SIG-M5 treated with dmso at 0.1 percent for 504 hours (cell line): ENCODE results near the gene NRXN3.

ENCODE experiments used
- DNase-seq: peaks from one replicate; lab custom pipeline; 2025; ENCODE audit not compliant: unreplicated experiment; lab: John Stamatoyannopoulos, UW

The NRXN3 gene

DNA sequence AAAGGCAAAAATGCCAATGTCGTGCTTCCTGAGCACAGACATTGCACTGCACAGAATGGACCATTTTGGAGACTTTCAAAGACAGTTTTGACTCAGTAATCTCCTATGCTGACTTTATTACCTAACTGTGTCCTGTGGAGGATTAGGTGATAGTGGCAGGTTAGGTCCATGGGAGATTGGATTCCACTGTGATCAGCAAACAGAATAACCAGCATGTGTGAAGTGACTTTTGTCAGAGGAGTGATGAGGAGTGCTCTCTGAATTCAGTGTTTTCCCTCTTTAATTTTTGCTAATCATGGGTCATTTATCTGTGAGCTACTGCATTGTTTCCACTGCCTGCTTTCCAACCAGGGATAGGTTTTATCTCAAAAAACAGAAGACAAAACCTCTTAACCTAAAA, 1378.7 kb downstream of the NRXN3 start:
- DNase-seq: no peak

- no peak for DNase-seq
Measured at GRCh38 chr14:79549515-79549914, 1379.3 kb downstream of the NRXN3 start.

- DNase-seq: no peak
Measured at GRCh38 chr14:79551523-79551922, 1381.3 kb downstream of the NRXN3 start.

- no peak for DNase-seq
Measured at GRCh38 chr14:79552778-79553177, 1382.6 kb downstream of the NRXN3 start.

- no peak for DNase-seq
Measured at GRCh38 chr14:79554816-79555215, 1384.6 kb downstream of the NRXN3 start.

- no peak for DNase-seq
Measured at GRCh38 chr14:79555429-79555828, 1385.3 kb downstream of the NRXN3 start.

DNA sequence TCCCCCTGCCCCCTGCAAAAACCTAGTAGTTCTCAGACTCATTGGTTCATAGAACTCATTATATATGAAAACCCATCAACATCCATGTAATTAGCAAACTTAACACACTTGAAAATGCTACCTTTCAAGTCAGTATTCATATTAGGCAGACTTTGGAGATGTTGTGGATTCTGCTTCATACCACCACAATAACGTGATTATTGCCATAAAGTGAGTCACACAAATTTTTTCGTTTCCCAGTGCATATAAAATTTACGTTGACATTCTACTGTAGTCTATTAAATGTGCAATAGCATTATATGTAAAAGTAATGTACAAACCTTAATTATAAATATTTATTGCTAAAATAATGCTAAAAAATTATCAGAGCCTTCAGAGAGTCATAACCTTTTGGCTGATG, 1387.1 kb downstream of the NRXN3 start:
- DNase-seq: no peak

DNA sequence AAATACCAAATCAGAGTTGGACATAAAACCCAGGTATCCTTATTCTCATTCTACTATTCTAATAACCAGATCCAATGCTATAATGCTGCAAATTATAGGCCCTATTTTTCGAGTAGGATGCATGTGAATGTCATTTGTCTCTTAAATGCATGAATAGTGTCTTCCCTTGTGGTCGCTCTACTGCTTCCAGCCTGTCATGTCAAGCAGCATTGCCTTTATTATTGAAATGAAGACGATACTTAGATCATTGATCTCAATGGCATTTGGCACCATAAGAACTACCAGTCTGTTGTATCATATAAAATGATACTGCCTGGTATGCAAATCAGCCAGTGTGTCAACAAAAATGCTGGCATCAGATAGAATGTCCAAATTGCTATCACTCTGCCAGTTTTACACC, 1392.0 kb downstream of the NRXN3 start:
- DNase-seq: no peak

DNA sequence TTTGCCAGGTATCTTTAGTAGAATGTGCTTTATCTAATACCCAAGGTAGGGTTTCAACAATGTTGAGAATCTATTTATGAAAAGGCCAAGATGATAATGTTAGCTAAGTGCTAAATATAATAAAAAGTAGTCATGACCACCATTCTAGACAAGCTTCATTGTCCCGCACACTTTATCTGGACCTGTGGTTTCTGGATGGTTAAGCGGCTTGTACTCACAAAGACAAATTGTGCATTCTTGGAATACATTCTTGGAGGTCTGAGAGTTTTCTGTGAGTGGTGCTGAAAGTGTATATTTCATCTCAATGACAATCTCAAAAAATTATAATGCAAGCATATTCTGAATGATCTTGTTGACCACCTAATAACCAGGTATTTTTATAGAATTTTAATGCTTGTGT, 1394.2 kb downstream of the NRXN3 start:
- no peak for DNase-seq

DNA sequence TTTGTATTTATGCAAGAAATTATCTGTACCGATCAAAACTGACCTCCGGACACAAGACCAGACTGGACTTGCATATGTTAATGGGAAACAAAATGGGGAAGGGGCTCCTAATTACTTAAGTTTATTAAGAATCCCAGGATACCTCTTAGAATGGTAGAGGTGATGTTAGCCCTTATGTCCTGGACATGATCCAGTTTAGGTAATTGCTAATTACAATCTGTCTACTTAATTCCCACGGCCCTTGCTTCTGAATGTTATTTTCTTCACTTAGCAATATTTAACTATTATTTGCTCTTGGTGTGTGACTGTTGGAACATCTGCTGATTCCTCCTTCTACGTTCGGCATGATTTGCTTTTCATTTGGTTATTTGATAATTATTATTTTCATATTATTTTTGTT, 1397.1 kb downstream of the NRXN3 start:
- DNase-seq: no peak

- no peak for DNase-seq
Measured at GRCh38 chr14:79568594-79568993, 1398.4 kb downstream of the NRXN3 start.

DNA sequence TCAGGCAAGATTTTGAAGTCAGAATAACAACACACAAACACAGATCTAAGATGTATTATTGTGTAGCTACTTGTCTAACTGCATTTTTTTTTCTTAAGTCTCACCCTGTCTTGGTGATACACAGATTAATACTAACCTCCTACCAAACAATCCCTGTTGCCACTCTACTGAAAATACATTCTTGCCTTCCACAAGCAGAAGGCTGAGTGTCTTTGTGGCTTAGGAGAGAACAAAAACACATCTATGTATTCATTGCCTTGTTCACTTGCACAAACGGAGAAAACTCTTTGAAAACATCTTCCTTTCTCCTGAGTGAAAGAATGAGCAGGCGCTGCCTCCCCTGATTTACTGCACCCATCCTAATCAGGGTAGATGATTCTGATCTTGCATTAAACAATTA, 1398.9 kb downstream of the NRXN3 start:
- DNase-seq: no peak

DNA sequence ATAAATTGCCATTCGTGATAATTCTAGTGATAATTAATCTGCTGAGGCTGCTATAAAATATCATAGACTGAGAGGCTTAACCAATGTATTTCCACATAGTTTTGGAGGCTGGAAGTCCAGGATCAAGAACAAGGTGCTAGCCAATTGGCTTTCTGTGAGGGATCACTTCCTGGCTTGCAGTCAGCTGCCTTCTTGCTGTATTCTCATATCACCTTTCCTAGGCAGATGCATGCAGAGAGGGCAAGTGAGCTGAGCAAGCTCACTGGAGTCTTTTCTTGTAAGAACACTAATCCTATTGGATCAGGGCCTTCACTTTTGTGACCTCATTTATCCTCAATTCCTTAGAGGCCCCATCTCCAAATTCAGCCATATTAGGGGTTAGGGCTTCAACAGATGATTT, 1400.5 kb downstream of the NRXN3 start:
- no peak for DNase-seq

- no peak for DNase-seq
Measured at GRCh38 chr14:79571366-79571765, 1401.2 kb downstream of the NRXN3 start.

DNA sequence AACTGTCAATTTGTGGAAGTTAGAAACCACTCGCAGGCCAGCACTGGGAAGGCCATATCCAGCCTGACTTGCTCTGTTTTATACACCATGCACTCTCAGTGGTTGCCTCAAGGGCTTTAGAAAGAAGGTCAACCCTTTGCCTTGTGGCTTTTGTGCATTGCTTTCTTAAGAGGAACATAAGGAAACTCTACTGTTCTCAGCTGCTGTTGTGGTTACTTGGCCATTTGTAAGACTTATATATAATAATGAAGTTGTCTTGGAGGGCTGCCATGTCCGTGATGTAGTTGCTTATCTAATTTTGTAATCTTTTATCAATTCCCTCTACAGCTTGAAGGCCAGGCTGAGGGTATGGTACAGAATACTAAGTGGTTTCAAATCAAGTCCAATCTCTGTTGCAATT, 1403.3 kb downstream of the NRXN3 start:
- DNase-seq: no peak

DNA sequence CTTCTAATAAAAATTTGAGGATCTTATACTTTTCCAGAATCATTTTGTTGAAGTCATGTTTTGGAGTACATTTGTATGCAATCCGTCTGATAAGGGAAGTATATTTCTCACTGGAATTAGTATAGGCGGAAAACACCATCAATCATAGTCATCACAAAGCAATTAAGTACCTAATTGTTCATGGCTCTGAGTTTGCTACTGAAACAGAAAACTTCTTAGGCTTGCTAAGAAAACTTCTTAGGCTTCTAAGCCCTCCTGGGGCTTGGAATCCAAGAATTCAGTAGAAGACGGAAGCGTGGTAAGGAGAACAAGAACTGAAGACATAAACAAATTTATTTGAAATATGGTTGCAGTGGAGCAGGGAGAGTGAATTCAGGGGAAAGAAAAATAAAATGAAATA, 1404.9 kb downstream of the NRXN3 start:
- no peak for DNase-seq

DNA sequence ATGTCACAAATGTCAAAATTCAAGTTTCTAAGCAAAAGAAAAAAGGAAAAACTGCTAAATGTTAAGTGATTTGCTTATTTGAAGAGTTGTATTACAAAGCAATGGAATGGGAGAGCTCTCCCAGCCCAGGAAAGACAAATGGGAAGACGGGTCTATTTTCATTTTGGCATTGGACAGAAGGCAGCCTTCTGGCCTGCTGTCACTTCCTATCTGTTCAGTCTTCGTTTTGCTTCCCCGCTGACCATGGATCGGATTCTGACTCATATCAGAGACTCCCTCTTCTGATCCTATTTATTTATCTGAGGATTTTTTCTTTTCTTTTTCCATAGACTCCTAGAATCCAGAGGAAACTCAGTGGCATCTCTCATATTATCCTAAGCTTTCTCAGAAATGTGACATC, 1406.3 kb downstream of the NRXN3 start:
- DNase-seq: no peak

DNA sequence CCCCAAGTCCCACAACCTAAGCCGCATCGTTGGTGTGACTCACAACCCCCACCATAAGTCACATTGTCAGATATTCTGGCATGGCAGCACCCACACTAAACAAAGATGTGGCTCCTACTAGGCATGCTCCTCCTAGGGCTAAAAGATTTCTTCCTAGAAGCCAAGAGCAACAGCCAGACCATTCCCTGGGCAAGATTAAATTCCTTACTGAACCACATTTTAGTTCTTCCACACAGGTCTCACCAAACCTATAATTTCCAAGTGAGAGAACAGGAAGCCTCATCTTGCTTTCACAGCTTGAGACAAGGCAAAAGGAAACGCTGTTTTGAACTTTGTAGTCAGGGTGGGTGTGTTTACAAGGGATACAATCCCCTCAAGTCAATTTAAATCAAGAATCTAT, 1408.3 kb downstream of the NRXN3 start:
- DNase-seq: no peak

GRCh38 chr14:79580414-79580813, 1410.2 kb downstream of the NRXN3 start:
- DNase-seq: no peak

- DNase-seq: no peak
Measured at GRCh38 chr14:79580906-79581305, 1410.7 kb downstream of the NRXN3 start.

DNA sequence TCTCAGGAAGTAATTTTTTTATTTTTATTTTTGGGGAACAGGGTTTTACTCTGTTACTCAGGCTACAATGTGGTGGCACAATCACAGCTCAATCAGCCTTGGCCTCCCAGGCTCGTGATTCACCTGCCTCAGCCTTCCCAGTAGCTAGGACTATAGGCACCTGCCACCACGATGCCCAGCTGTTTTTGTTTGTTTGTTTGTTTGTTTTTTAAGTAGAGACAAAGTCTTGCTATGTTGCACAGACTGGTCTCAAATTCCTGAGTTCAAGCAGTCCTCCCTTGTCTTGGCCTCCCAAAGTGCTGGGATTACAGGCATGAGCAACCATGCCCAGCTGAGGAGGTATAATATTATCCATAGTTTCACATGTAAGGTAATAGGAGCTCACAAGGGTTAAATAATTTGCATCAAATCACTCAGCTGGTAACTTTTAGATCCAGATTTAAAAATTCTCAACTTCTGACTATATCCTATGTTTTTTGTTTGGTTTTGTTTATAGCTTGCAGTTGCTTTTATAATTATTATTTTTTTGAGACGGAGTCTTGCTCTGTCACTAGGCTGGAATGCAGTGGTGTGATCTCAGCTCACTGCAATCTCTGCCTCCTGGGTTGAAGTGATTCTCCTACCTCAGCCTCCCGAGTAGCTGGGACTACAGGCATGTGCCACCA, 1411.9 kb downstream of the NRXN3 start:
- DNase-seq: no peak

DNA sequence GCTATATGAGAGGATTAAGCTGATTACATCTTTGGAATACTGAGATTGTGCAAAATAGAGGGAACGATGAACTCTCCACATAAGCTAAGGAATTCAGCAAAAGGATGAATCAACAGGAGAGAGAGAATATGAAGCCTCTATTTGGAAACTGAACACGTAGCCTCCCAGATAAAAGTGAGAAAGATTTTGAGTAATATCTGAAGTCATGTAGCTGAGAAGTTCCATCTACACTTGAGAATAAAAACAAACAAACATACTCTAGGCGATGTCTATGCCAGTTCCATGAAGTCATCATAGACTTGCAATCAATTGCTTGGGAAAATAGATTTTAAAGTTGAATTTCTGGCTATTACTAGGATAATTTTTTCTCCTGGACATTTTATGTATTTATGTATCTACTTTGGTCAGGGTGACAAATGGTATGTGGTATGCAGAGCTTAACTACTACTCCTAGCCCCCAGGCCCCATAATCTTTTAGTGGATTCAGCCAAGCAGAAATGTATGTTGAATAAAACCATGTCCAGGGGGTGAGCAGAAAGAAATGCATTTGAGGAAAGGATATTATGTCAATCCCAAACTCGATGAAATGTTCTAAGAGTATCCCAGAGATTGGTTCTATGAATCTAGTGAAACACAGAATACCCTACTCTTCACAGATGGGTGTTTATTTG, 1413.7 kb downstream of the NRXN3 start:
- no peak for DNase-seq

DNA sequence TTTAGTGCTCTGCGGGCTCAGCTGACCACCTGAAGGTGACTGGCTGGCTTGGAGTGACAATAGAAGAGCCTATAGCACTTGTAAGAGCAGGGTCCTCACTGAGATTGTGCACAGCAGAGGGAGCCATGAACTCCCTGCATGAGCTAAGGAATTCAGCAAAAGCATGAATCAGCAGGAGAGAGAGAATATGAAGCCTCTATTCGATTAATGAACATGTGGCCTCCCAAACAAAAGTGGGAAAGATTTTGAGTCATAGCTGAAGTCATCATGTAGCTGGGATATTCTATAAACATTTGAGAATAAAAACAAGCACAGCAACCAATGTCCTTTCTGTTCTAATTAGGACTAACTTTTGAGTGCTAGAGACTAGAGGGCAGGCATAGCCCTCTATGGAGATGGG, 1414.5 kb downstream of the NRXN3 start:
- no peak for DNase-seq
